Measurements from ENCODE around the gene CCSER2.

The CCSER2 gene

DNA sequence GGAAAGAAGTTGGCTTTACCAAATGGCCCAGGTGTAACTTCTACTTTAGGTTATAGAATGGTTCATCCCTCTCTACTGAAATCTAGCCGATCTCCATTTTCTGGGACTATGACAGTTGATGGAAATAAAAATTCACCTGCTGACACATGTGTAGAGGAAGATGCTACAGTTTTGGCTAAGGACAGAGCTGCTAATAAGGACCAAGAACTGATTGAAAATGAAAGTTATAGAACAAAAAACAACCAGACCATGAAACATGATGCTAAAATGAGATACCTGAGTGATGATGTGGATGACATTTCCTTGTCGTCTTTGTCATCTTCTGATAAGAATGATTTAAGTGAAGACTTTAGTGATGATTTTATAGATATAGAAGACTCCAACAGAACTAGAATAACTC, 43.6 kb downstream of the CCSER2 start:
- H3K36me3 ChIP-seq (ENCODE audit: insufficient read depth, low read length), result peaks cover 19% of the 10 kb centered on the region; the same call in 1 of the 2 replicates
- no peak overlapping the region for H2AFZ ChIP-seq (ENCODE audit: low read length)
- no peak overlapping the region for H3K4me2 ChIP-seq (ENCODE audit: low read length)
- H3K79me2 ChIP-seq (ENCODE audit: insufficient read depth, low read length), result peaks cover 4% of the 10 kb centered on the region; the same call in 1 of the 2 replicates
- H3K9ac ChIP-seq (ENCODE audit: low read length), result no peak overlapping the region
- no peaks in the 10 kb centered on the region for H3K27me3 ChIP-seq (ENCODE audit: insufficient read depth, low read length)
- H3F3A ChIP-seq (ENCODE audit: insufficient read depth, low read length), result no peaks in the 10 kb centered on the region
- H3K4me1 ChIP-seq (ENCODE audit: insufficient read depth, low read length, severe bottlenecking), result no peaks in the 10 kb centered on the region
- TF ChIP-seq CTCF (IDR thresholded peaks at IDR 0.05; ENCODE audit: low read length) (no peak), EZH2 (IDR thresholded peaks at IDR 0.05; ENCODE audit: borderline replicate concordance, low read length) (no peak)
- no peaks in the 10 kb centered on the region for H3K9me3 ChIP-seq (ENCODE audit: low read length)
- no peaks in the 10 kb centered on the region for H3K9me2 ChIP-seq (ENCODE audit: low read depth, low read length)
- H4K20me1 ChIP-seq (ENCODE audit: insufficient read depth, low read length), result no peaks in the 10 kb centered on the region
- H3K4me3 ChIP-seq (ENCODE audit: low read depth, low read length, poor library complexity, severe bottlenecking), result no peak overlapping the region
- H3K27ac ChIP-seq (ENCODE audit: low read depth, low read length, poor library complexity, severe bottlenecking), result no peak overlapping the region

GRCh38 chr10:84373000-84373399, 44.6 kb downstream of the CCSER2 start:
- Histone ChIP-seq H3F3A (ENCODE audit: insufficient read depth, low read length) (no peaks in the 10 kb centered on the region), H3K27me3 (ENCODE audit: insufficient read depth, low read length) (no peaks in the 10 kb centered on the region), H4K20me1 (ENCODE audit: insufficient read depth, low read length) (no peaks in the 10 kb centered on the region), H3K79me2 (ENCODE audit: insufficient read depth, low read length) (peaks cover 4% of the 10 kb centered on the region; the same call in 1 of the 2 replicates), H3K4me1 (ENCODE audit: insufficient read depth, low read length, severe bottlenecking) (no peaks in the 10 kb centered on the region), H3K9me2 (ENCODE audit: low read depth, low read length) (no peaks in the 10 kb centered on the region), H2AFZ (ENCODE audit: low read length) (no peak overlapping the region), H3K9me3 (ENCODE audit: low read length) (no peaks in the 10 kb centered on the region), H3K4me3 (ENCODE audit: low read depth, low read length, poor library complexity, severe bottlenecking) (no peak overlapping the region), H3K4me2 (ENCODE audit: low read length) (no peak overlapping the region), H3K36me3 (ENCODE audit: insufficient read depth, low read length) (peaks cover 23% of the 10 kb centered on the region; the same call in 1 of the 2 replicates), H3K27ac (ENCODE audit: low read depth, low read length, poor library complexity, severe bottlenecking) (no peak overlapping the region), H3K9ac (ENCODE audit: low read length) (no peak overlapping the region)
- TF ChIP-seq EZH2 (IDR thresholded peaks at IDR 0.05; ENCODE audit: borderline replicate concordance, low read length), result no peak
- no peak for TF ChIP-seq CTCF (IDR thresholded peaks at IDR 0.05; ENCODE audit: low read length)

- Histone ChIP-seq H3K9me3 (ENCODE audit: low read length) (no peaks in the 10 kb centered on the region), H3K4me1 (ENCODE audit: insufficient read depth, low read length, severe bottlenecking) (no peaks in the 10 kb centered on the region), H3K27ac (ENCODE audit: low read depth, low read length, poor library complexity, severe bottlenecking) (no peak overlapping the region), H3K4me2 (ENCODE audit: low read length) (no peak overlapping the region), H3K9me2 (ENCODE audit: low read depth, low read length) (no peaks in the 10 kb centered on the region), H3F3A (ENCODE audit: insufficient read depth, low read length) (no peaks in the 10 kb centered on the region), H3K36me3 (ENCODE audit: insufficient read depth, low read length) (peaks cover 23% of the 10 kb centered on the region; the same call in 1 of the 2 replicates), H4K20me1 (ENCODE audit: insufficient read depth, low read length) (no peaks in the 10 kb centered on the region), H3K9ac (ENCODE audit: low read length) (no peak overlapping the region), H3K4me3 (ENCODE audit: low read depth, low read length, poor library complexity, severe bottlenecking) (no peak overlapping the region), H2AFZ (ENCODE audit: low read length) (no peak overlapping the region), H3K79me2 (ENCODE audit: insufficient read depth, low read length) (no peaks in the 10 kb centered on the region), H3K27me3 (ENCODE audit: insufficient read depth, low read length) (no peaks in the 10 kb centered on the region)
- no peak for TF ChIP-seq CTCF (IDR thresholded peaks at IDR 0.05; ENCODE audit: low read length)
- TF ChIP-seq EZH2 (IDR thresholded peaks at IDR 0.05; ENCODE audit: borderline replicate concordance, low read length), result no peak
Observed at GRCh38 chr10:84374455-84374854, 46.1 kb downstream of the CCSER2 start.
